CD14-positive monocyte (primary cell): ENCODE results near the gene SV2B. TPM values are rescaled to one million over a fixed set of nuclear protein-coding genes. Genes with fewer than 3 reads are reported as not detected.

ENCODE experiments used
- DNase-seq, 3 donors: peaks; one replicate each; pipeline ENCODE4 v3.0.0-alpha.2; 2011 to 2022
- H2AFZ ChIP-seq: 2 replicates; pipeline ENCODE4 v1.6.0; 2012; ENCODE audit warnings: mild to moderate bottlenecking, low read depth, low read length, inconsistent platforms; ENCODE audit not compliant: insufficient read depth, poor library complexity, severe bottlenecking
- H3K27ac ChIP-seq, 2 donors: 1 replicate in 1 of 2; 2 replicates in 1 of 2; pipeline ENCODE4 v1.5.1; 2012 to 2013; ENCODE audit warnings: low read length in 2 of 2, control low read depth in 1 of 2, inconsistent platforms in 1 of 2, low read depth in 1 of 2, mild to moderate bottlenecking in 1 of 2
- H3K27me3 ChIP-seq, 2 donors: one replicate each; pipeline versions ENCODE4 v1.6.0 to v1.6.1; 2011 to 2013; ENCODE audit warnings: low read length in 2 of 2; ENCODE audit not compliant: control insufficient read depth in 2 of 2, insufficient read depth in 2 of 2
- H3K36me3 ChIP-seq, 2 donors: replicated peaks in 1 of 2; 1 replicate in 1 of 2; 2 replicates in 1 of 2; pipeline versions ENCODE4 v1.5.1 to v1.6.1; 2012 to 2013; ENCODE audit warnings: low read length in 2 of 2, control low read depth in 1 of 2, inconsistent platforms in 1 of 2, mild to moderate bottlenecking in 1 of 2; ENCODE audit not compliant: insufficient read depth in 2 of 2, control insufficient read depth in 1 of 2
- H3K4me1 ChIP-seq, 2 donors: 1 replicate in 1 of 2; 2 replicates in 1 of 2; pipeline versions ENCODE4 v1.5.1 to v1.6.1; 2012 to 2013; ENCODE audit warnings: low read length in 2 of 2, control low read depth in 1 of 2, inconsistent platforms in 1 of 2, mild to moderate bottlenecking in 1 of 2, moderate library complexity in 1 of 2; ENCODE audit not compliant: insufficient read depth in 2 of 2, control insufficient read depth in 1 of 2
- H3K4me2 ChIP-seq: replicated peaks from 2 replicates; pipeline ENCODE3; 2012; ENCODE audit warnings: low read length, moderate library complexity, mild to moderate bottlenecking; ENCODE audit not compliant: poor library complexity, severe bottlenecking; ENCODE audit errors: extremely low read depth
- H3K4me3 ChIP-seq, 3 experiments: fragments of 200-600 bp in 1 of 3; sonication (generic) in 1 of 3; replicated peaks in 1 of 3; 1 replicate in 2 of 3; 2 replicates in 1 of 3; pipeline ENCODE4 v1.5.1; 2011 to 2013; ENCODE audit warnings: low read length in 3 of 3, mild to moderate bottlenecking in 3 of 3, control low read depth in 2 of 3, low read depth in 2 of 3, inconsistent platforms in 1 of 3, moderate library complexity in 1 of 3
- H3K79me2 ChIP-seq: 2 replicates; pipeline ENCODE4 v1.6.0; 2012; ENCODE audit warnings: mild to moderate bottlenecking, control low read depth, inconsistent platforms, low read length, moderate library complexity; ENCODE audit not compliant: insufficient read depth
- H3K9ac ChIP-seq: 2 replicates; pipeline ENCODE4 v1.6.0; 2017; ENCODE audit warnings: low read length, mild to moderate bottlenecking; ENCODE audit not compliant: insufficient read depth, poor library complexity, severe bottlenecking
- H3K9me3 ChIP-seq, 2 donors: replicated peaks in 1 of 2; 1 replicate in 1 of 2; 2 replicates in 1 of 2; pipeline versions ENCODE4 v1.5.1 to v1.6.1; 2012 to 2013; ENCODE audit warnings: low read length in 2 of 2, control low read depth in 1 of 2; ENCODE audit not compliant: control insufficient read depth in 1 of 2, insufficient read depth in 1 of 2
- H4K20me1 ChIP-seq: 2 replicates; pipeline ENCODE4 v1.6.0; 2012; ENCODE audit warnings: mild to moderate bottlenecking, low read length, control low read depth, moderate library complexity; ENCODE audit not compliant: insufficient read depth
- H3K27ac Mint-ChIP-seq, 7 donors: one replicate each; pipeline ENCODE4 v1.8.0; 2020; ENCODE audit warnings: mild to moderate bottlenecking in 7 of 7, mixed read lengths in 7 of 7, moderate library complexity in 6 of 7, inconsistent platforms in 2 of 7
- H3K27me3 Mint-ChIP-seq, 3 donors: one replicate each; pipeline ENCODE4 v1.8.0; 2021 to 2022; ENCODE audit warnings: low read depth in 3 of 3, mild to moderate bottlenecking in 3 of 3, mixed read lengths in 3 of 3, moderate library complexity in 3 of 3, inconsistent platforms in 1 of 3
- H3K36me3 Mint-ChIP-seq, 2 donors: one replicate each; pipeline ENCODE4 v1.8.0; 2020; ENCODE audit warnings: mixed read lengths in 2 of 2, inconsistent platforms in 1 of 2, mild to moderate bottlenecking in 1 of 2
- H3K4me1 Mint-ChIP-seq: one replicate; pipeline ENCODE4 v1.8.0; 2020; ENCODE audit warnings: mild to moderate bottlenecking, mixed read lengths
- H3K4me3 Mint-ChIP-seq, 2 donors: one replicate each; pipeline ENCODE4 v1.8.0; 2020; ENCODE audit warnings: mild to moderate bottlenecking in 2 of 2, mixed read lengths in 2 of 2, moderate library complexity in 1 of 2
- H3K9me3 Mint-ChIP-seq, 7 donors: one replicate each; pipeline ENCODE4 v1.8.0; 2020 to 2022; ENCODE audit warnings: mixed read lengths in 7 of 7, mild to moderate bottlenecking in 6 of 7, moderate library complexity in 6 of 7, inconsistent platforms in 2 of 7
- CTCF ChIP-seq: fragments of 200-600 bp; IDR thresholded peaks from one replicate; pipeline ENCODE4 v1.8.0; 2022; ENCODE audit warnings: antibody characterized with exemption, mild to moderate bottlenecking
- WGBS: methylation state at CpG from one replicate; pipeline ENCODE4 v1.1.5; 2013; ENCODE audit warnings: missing lambda C conversion rate; ENCODE audit not compliant: insufficient coverage; 5-methylcytosine and 5-hydroxymethylcytosine counted together
- intact Hi-C, 2 donors: fragments of 100-400 bp; cut with micrococcal nuclease; formaldehyde crosslinking; loops; one replicate each; pipeline versions ENCODE4 v1.15.0 to v1.15.1; 2023
- polyA plus RNA-seq, 3 donors: library from polyadenylated mRNA; depleted of rRNA in 1 of 3; unstranded in 2 of 3; stranded (reverse) in 1 of 3; fragments of 300-500 nt in 2 of 3; fragments of >200 nt in 1 of 3; fragmentation: Illumina TruSeq in 2 of 3; gene quantifications; 1 replicate in 2 of 3; 2 replicates in 1 of 3; pipeline ENCODE4 v1.2.3, GENCODE V29; 2012 to 2021

The SV2B gene
- polyA plus RNA-seq, 3 donors, result not detected

DNA sequence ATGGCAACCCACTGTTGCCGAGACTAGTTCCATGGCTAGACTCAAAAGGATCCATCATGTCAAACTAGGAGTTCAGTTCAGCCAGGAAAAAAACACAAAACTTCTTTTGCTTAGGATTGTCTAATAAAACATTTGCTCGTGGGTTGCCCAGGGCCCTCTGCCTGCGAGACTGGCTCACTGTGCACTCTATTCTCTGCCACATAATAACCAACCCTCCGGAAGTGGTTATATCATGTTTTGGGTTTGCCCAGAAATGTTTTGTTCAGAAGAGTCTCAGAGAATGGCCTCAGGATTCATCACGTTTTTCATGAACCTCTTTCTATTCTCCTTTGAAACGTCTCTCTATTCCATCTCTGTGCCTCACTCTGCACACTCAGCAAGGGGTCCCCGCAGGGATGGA is 216.1 kb downstream of the SV2B start:
- peaks cover 23% of the 10 kb centered on the region for H3K4me1 Mint-ChIP-seq

GRCh38 chr15:91318516-91318915 is 218.5 kb downstream of the SV2B start:
- intact Hi-C loops, result no loop called here
- Histone ChIP-seq H2AFZ (no peak overlapping the region), H3K27ac (no peak overlapping the region), H3K36me3 (no peaks in the 10 kb centered on the region), H3K79me2 (no peaks in the 10 kb centered on the region), H3K27me3 (no peaks in the 10 kb centered on the region), H3K4me3 (no peak overlapping the region), H3K9ac (no peak overlapping the region), H3K4me2 (no peak overlapping the region), H4K20me1 (no peaks in the 10 kb centered on the region), H3K4me1 (no peaks in the 10 kb centered on the region), H3K9me3 (no peaks in the 10 kb centered on the region)
- no peak for DNase-seq
- Mint-ChIP-seq H3K4me1 (no peaks in the 10 kb centered on the region), H3K27ac (no peak overlapping the region), H3K4me3 (no peak overlapping the region), H3K27me3 (peaks cover 0 to 8% (median 0%) of the 10 kb centered on the region in 3 donors), H3K9me3 (peaks cover 0 to 2% (median 0%) of the 10 kb centered on the region in 7 donors), H3K36me3 (no peaks in the 10 kb centered on the region)
- no CpG with 5 or more reads among the region's 3 CpGs for WGBS
- no peak for TF ChIP-seq CTCF

More for the DNA sequence above, 216.1 kb downstream of the SV2B start:
- intact Hi-C loops, result no loop called here
- no peak overlapping the region for H3K27ac Mint-ChIP-seq
- Histone ChIP-seq H4K20me1 (no peaks in the 10 kb centered on the region), H3K36me3 (no peaks in the 10 kb centered on the region), H3K79me2 (no peaks in the 10 kb centered on the region), H3K9me3 (no peaks in the 10 kb centered on the region), H3K4me1 (peaks cover 15 to 17% of the 10 kb centered on the region in 2 donors), H3K27me3 (no peaks in the 10 kb centered on the region), H3K4me3 (no peak overlapping the region), H3K4me2 (no peak overlapping the region), H3K9ac (no peak overlapping the region), H3K27ac (no peak overlapping the region), H2AFZ (no peak overlapping the region)
- TF ChIP-seq CTCF, result no peak
- peaks cover 0 to 8% (median 2%) of the 10 kb centered on the region in 3 donors for H3K27me3 Mint-ChIP-seq
- peaks cover 0 to 2% of the 10 kb centered on the region in 2 donors for H3K36me3 Mint-ChIP-seq
- peaks cover 0 to 3% (median 0%) of the 10 kb centered on the region in 7 donors for H3K9me3 Mint-ChIP-seq
- DNase-seq, result no peak
- no peak overlapping the region for H3K4me3 Mint-ChIP-seq
- WGBS, result 100% methylated on average over 1 of the region's 7 CpGs
